Fibroblast of lung (primary cell): Measurements from ENCODE around the gene SLC38A1. TPM values are rescaled to one million over a fixed set of nuclear protein-coding genes. Genes with fewer than 3 reads are reported as not detected.
A peak's percentile ranks its signal among the peaks of the same experiment; 100 is the strongest.

ENCODE experiments used
- DNase-seq, 2 donors: peaks; one replicate each; pipeline versions ENCODE4 v3.0.0 to v3.0.0-alpha.2; 2010; ENCODE audit warnings: low read depth in 2 of 2
- H2AFZ ChIP-seq: 2 replicates; pipeline ENCODE4 v1.5.1; 2012; ENCODE audit warnings: low read length, control low read depth, inconsistent platforms
- H3K27ac ChIP-seq: 2 replicates; pipeline ENCODE4 v1.5.1; 2011; ENCODE audit warnings: low read length, control low read depth; ENCODE audit not compliant: insufficient read depth
- H3K27me3 ChIP-seq: 2 replicates; pipeline ENCODE4 v1.5.1; 2011; ENCODE audit warnings: mild to moderate bottlenecking, low read length; ENCODE audit not compliant: control insufficient read depth, insufficient read depth
- H3K36me3 ChIP-seq: 2 replicates; pipeline ENCODE4 v1.5.1; 2011; ENCODE audit warnings: low read length; ENCODE audit not compliant: control insufficient read depth, insufficient read depth
- H3K4me1 ChIP-seq: 2 replicates; pipeline ENCODE4 v1.5.1; 2011; ENCODE audit warnings: low read length; ENCODE audit not compliant: control insufficient read depth, insufficient read depth; ENCODE audit errors: extremely low read depth
- H3K4me2 ChIP-seq: 2 replicates; pipeline ENCODE4 v1.5.1; 2011; ENCODE audit warnings: low read length, control low read depth; ENCODE audit not compliant: insufficient read depth; ENCODE audit errors: extremely low read depth
- H3K4me3 ChIP-seq, 4 experiments: fragments of 200-600 bp in 1 of 4; sonication (generic) in 1 of 4; replicated peaks in 1 of 4; 2 replicates each; pipeline ENCODE4 v1.5.1; 2011 to 2016; ENCODE audit warnings: low read length in 4 of 4, low read depth in 3 of 4, mild to moderate bottlenecking in 3 of 4, control low read depth in 2 of 4, inconsistent platforms in 1 of 4, mixed read lengths in 1 of 4; ENCODE audit not compliant: insufficient read depth in 1 of 4; ENCODE audit errors: control extremely low read depth in 1 of 4
- H3K79me2 ChIP-seq: 2 replicates; pipeline ENCODE4 v1.5.1; 2012; ENCODE audit warnings: mild to moderate bottlenecking, low read length, inconsistent platforms; ENCODE audit not compliant: control insufficient read depth, insufficient read depth
- H3K9ac ChIP-seq: 2 replicates; pipeline ENCODE4 v1.5.1; 2011; ENCODE audit warnings: mild to moderate bottlenecking, low read length, control low read depth; ENCODE audit not compliant: insufficient read depth
- H3K9me3 ChIP-seq: 2 replicates; pipeline ENCODE4 v1.5.1; 2012; ENCODE audit warnings: low read depth, low read length; ENCODE audit not compliant: control insufficient read depth, insufficient read depth
- H4K20me1 ChIP-seq: 2 replicates; pipeline ENCODE4 v1.5.1; 2011; ENCODE audit warnings: low read length; ENCODE audit not compliant: control insufficient read depth, insufficient read depth; ENCODE audit errors: extremely low read depth
- CTCF ChIP-seq, 2 donors: IDR thresholded peaks in 1 of 2; conservative IDR thresholded peaks in 1 of 2; 1 replicate in 1 of 2; 2 replicates in 1 of 2; pipeline ENCODE4 v1.5.1; 2011 to 2012; ENCODE audit warnings: low read length in 2 of 2, control low read depth in 1 of 2, inconsistent platforms in 1 of 2, low read depth in 1 of 2, mild to moderate bottlenecking in 1 of 2
- EZH2 ChIP-seq: IDR thresholded peaks from 2 replicates; pipeline ENCODE4 v1.5.1; 2012; ENCODE audit warnings: low read length, control low read depth, mild to moderate bottlenecking; ENCODE audit errors: missing control alignments
- polyA plus RNA-seq, 2 donors: library from polyadenylated mRNA; depleted of rRNA in 1 of 2; stranded (reverse) in 1 of 2; unstranded in 1 of 2; fragments of >200 nt; gene quantifications; 2 replicates each; pipeline ENCODE4 v1.2.1, GENCODE V29; 2011 to 2012; ENCODE audit warnings: missing spikeins in 1 of 2
- total RNA-seq: library from RNA; depleted of rRNA; stranded (reverse); fragments of >200 nt; gene quantifications from 2 replicates; pipeline ENCODE4 v1.2.1, GENCODE V29; 2014

SLC38A1 gene
- total and polyA plus RNA-seq, 2 donors (not counting 1 experiment from before 2014, with no cell fraction given), result 24.3 to 88.8 TPM

GRCh38 chr12:46265102-46265501 is 3.7 kb downstream of the SLC38A1 start:
- TF ChIP-seq EZH2 (no peak), CTCF (conservative IDR thresholded peaks at IDR 0.05 in 1 of 2, IDR thresholded peaks at IDR 0.05 in 1 of 2; ENCODE audit: low read depth in 1 of 2, low read length in 2 of 2) (no peak)
- Histone ChIP-seq H3K9ac (no peak overlapping the region), H3K27ac (no peak overlapping the region), H3K4me2 (no peak overlapping the region), H4K20me1 (peaks cover 2% of the 10 kb centered on the region), H2AFZ (no peak overlapping the region), H3K4me3 (peak overlapping the region in 1 of 4 experiments; percentile 90), H3K79me2 (peaks cover 38% of the 10 kb centered on the region), H3K9me3 (no peaks in the 10 kb centered on the region), H3K36me3 (no peaks in the 10 kb centered on the region), H3K4me1 (peaks cover 10% of the 10 kb centered on the region), H3K27me3 (no peaks in the 10 kb centered on the region)
- DNase-seq, result no peak

GRCh38 chr12:46264057-46264456 is 4.8 kb downstream of the SLC38A1 start:
- Histone ChIP-seq H3K4me2 (no peak overlapping the region), H3K27ac (no peak overlapping the region), H3K9me3 (no peaks in the 10 kb centered on the region), H4K20me1 (peaks cover 2% of the 10 kb centered on the region), H3K79me2 (peaks cover 38% of the 10 kb centered on the region), H3K27me3 (no peaks in the 10 kb centered on the region), H3K4me3 (peak overlapping the region in 1 of 4 experiments; percentile 19), H2AFZ (no peak overlapping the region), H3K4me1 (peaks cover 8% of the 10 kb centered on the region), H3K36me3 (no peaks in the 10 kb centered on the region), H3K9ac (no peak overlapping the region)
- TF ChIP-seq EZH2 (no peak), CTCF (conservative IDR thresholded peaks at IDR 0.05 in 1 of 2, IDR thresholded peaks at IDR 0.05 in 1 of 2; ENCODE audit: low read depth in 1 of 2, low read length in 2 of 2) (no peak)
- DNase-seq, result peak; percentile 40 to 62

GRCh38 chr12:46263140-46264016 is 5.5 kb downstream of the SLC38A1 start:
- Histone ChIP-seq H3K4me2 (no peak overlapping the region), H3K4me3 (peak overlapping the region in 1 of 4 experiments; percentile 17), H3K79me2 (peaks cover 38% of the 10 kb centered on the region), H2AFZ (no peak overlapping the region), H3K4me1 (peaks cover 8% of the 10 kb centered on the region), H3K27me3 (no peaks in the 10 kb centered on the region), H4K20me1 (peaks cover 2% of the 10 kb centered on the region), H3K9ac (no peak overlapping the region), H3K36me3 (no peaks in the 10 kb centered on the region), H3K27ac (no peak overlapping the region), H3K9me3 (no peaks in the 10 kb centered on the region)
- no peak for TF ChIP-seq EZH2
- peak; percentile 9 to 34 for TF ChIP-seq CTCF (conservative IDR thresholded peaks at IDR 0.05 in 1 of 2, IDR thresholded peaks at IDR 0.05 in 1 of 2; ENCODE audit: low read depth in 1 of 2, low read length in 2 of 2)
- peak in 1 of 2 donors; percentile 6 for DNase-seq
